Endodermal cell (in vitro differentiated cells): ENCODE measurements around the gene FGF12. TPM values are rescaled to one million over a fixed set of nuclear protein-coding genes. Genes with fewer than 3 reads are reported as not detected.

Experiments
- DNase-seq: peaks from one replicate; pipeline ENCODE4 v3.0.0-alpha.2; 2017
- H3K27ac ChIP-seq: 2 replicates; pipeline ENCODE4 v1.5.1; 2013; ENCODE audit warnings: mild to moderate bottlenecking, low read depth, low read length, moderate library complexity
- H3K27me3 ChIP-seq: 2 replicates; pipeline ENCODE4 v1.6.1; 2013; ENCODE audit warnings: mild to moderate bottlenecking, low read length, moderate library complexity; ENCODE audit not compliant: insufficient read depth, control insufficient read depth, poor library complexity, severe bottlenecking
- H3K36me3 ChIP-seq: 2 replicates; pipeline ENCODE4 v1.7.0; 2013; ENCODE audit warnings: mild to moderate bottlenecking, low read length, moderate library complexity; ENCODE audit not compliant: control insufficient read depth, insufficient read depth
- H3K4me1 ChIP-seq: one replicate; pipeline ENCODE4 v1.7.0; 2013; ENCODE audit warnings: low read length; ENCODE audit not compliant: control insufficient read depth, insufficient read depth
- H3K4me3 ChIP-seq: 2 replicates; pipeline ENCODE4 v1.5.1; 2013; ENCODE audit warnings: mild to moderate bottlenecking, low read length, moderate library complexity
- H3K9ac ChIP-seq: 2 replicates; pipeline ENCODE4 v1.6.1; 2013; ENCODE audit warnings: mild to moderate bottlenecking, low read length, moderate library complexity; ENCODE audit not compliant: poor library complexity, severe bottlenecking; ENCODE audit errors: extremely low read depth
- H3K9me3 ChIP-seq: 2 replicates; pipeline ENCODE4 v1.6.1; 2013; ENCODE audit warnings: mild to moderate bottlenecking, low read length, moderate library complexity; ENCODE audit not compliant: control insufficient read depth
- H3K27ac Mint-ChIP-seq: 2 replicates; pipeline ENCODE4 v1.8.0; 2020; ENCODE audit warnings: mixed read lengths
- H3K27me3 Mint-ChIP-seq: 2 replicates; pipeline ENCODE4 v1.8.0; 2021; ENCODE audit warnings: mild to moderate bottlenecking, mixed read lengths; ENCODE audit not compliant: insufficient read depth
- H3K36me3 Mint-ChIP-seq: 2 replicates; pipeline ENCODE4 v1.8.0; 2020; ENCODE audit warnings: low read depth, mixed read lengths
- H3K4me1 Mint-ChIP-seq: 2 replicates; pipeline ENCODE4 v1.8.0; 2020; ENCODE audit warnings: mixed read lengths
- H3K4me3 Mint-ChIP-seq: 2 replicates; pipeline ENCODE4 v1.8.0; 2020; ENCODE audit warnings: mild to moderate bottlenecking, moderate library complexity, mixed read lengths
- H3K9me3 Mint-ChIP-seq: 2 replicates; pipeline ENCODE4 v1.8.0; 2020; ENCODE audit warnings: mild to moderate bottlenecking, mixed read lengths
- CTCF ChIP-seq: fragments of 200-600 bp; sonication (generic); conservative IDR thresholded peaks from 2 replicates; pipeline ENCODE4 v1.5.0; 2021; ENCODE audit warnings: antibody characterized with exemption, mild to moderate bottlenecking
- WGBS, 2 experiments: methylation state at CpG; one replicate each; pipeline versions ENCODE4 v1.1.5 to v1.1.7; 2013; ENCODE audit warnings: missing lambda C conversion rate in 2 of 2, mixed read lengths in 1 of 2; ENCODE audit not compliant: insufficient coverage in 1 of 2, insufficient read length in 1 of 2; 5-methylcytosine and 5-hydroxymethylcytosine counted together
- total RNA-seq, 2 donors: library from RNA; stranded (reverse); fragmentation: NEBNext Ultra II Directional in 1 of 2; extraction: Animal tissue kit (Norgen Biotek cat#: 25700) in 1 of 2; gene quantifications; 2 replicates in 1 of 2; 3 replicates in 1 of 2; pipeline ENCODE4 v1.2.1, GENCODE V29; 2021

FGF12 gene
- total RNA-seq, 2 donors from 2014 or later, result 22.9 to 25.2 TPM

- H3K27me3 ChIP-seq, result no peaks in the 10 kb centered on the region
- no peak for DNase-seq
- no peak for TF ChIP-seq CTCF
- no peaks in the 10 kb centered on the region for H3K36me3 Mint-ChIP-seq
- H3K9me3 ChIP-seq, result no peaks in the 10 kb centered on the region
- no peak overlapping the region for H3K27ac Mint-ChIP-seq
- H3K4me1 Mint-ChIP-seq, result no peaks in the 10 kb centered on the region
- no peaks in the 10 kb centered on the region for H3K27me3 Mint-ChIP-seq
- H3K4me3 ChIP-seq, result no peak overlapping the region
- no peak overlapping the region for H3K4me3 Mint-ChIP-seq
- no peaks in the 10 kb centered on the region for H3K9me3 Mint-ChIP-seq
- no peaks in the 10 kb centered on the region for H3K36me3 ChIP-seq
- H3K9ac ChIP-seq, result no peak overlapping the region
- no peak overlapping the region for H3K27ac ChIP-seq
- no peaks in the 10 kb centered on the region for H3K4me1 ChIP-seq
These were observed 157.0 kb downstream of the FGF12 start for GRCh38 chr3:192570315-192570714.

- H3K9me3 ChIP-seq, result no peaks in the 10 kb centered on the region
- Mint-ChIP-seq H3K4me1 (no peaks in the 10 kb centered on the region), H3K36me3 (no peaks in the 10 kb centered on the region), H3K27me3 (no peaks in the 10 kb centered on the region), H3K4me3 (no peak overlapping the region), H3K27ac (no peak overlapping the region), H3K9me3 (no peaks in the 10 kb centered on the region)
- no peak overlapping the region for H3K4me3 ChIP-seq
- DNase-seq, result peak; percentile 89
- no peak overlapping the region for H3K27ac ChIP-seq
- H3K27me3 ChIP-seq, result no peaks in the 10 kb centered on the region
- TF ChIP-seq CTCF, result peak; percentile 94
- H3K36me3 ChIP-seq, result no peaks in the 10 kb centered on the region
- no peaks in the 10 kb centered on the region for H3K4me1 ChIP-seq
- WGBS, 2 experiments, result 32 to 33% methylated on average over 3 to 6 of the region's 6 CpGs
- H3K9ac ChIP-seq, result no peak overlapping the region
These were observed 160.5 kb downstream of the FGF12 start for GRCh38 chr3:192566706-192567290.

GRCh38 chr3:192564611-192565010 lies 162.7 kb downstream of the FGF12 start:
- no peak for DNase-seq
- H3K4me3 ChIP-seq, result no peak overlapping the region
- no peak overlapping the region for H3K9ac ChIP-seq
- Mint-ChIP-seq H3K36me3 (no peaks in the 10 kb centered on the region), H3K4me3 (no peak overlapping the region), H3K27ac (no peak overlapping the region), H3K4me1 (no peaks in the 10 kb centered on the region), H3K9me3 (no peaks in the 10 kb centered on the region), H3K27me3 (no peaks in the 10 kb centered on the region)
- no peaks in the 10 kb centered on the region for H3K4me1 ChIP-seq
- H3K27me3 ChIP-seq, result no peaks in the 10 kb centered on the region
- no peak overlapping the region for H3K27ac ChIP-seq
- no peak for TF ChIP-seq CTCF
- no peaks in the 10 kb centered on the region for H3K36me3 ChIP-seq
- H3K9me3 ChIP-seq, result no peaks in the 10 kb centered on the region
